MV-4-11 (cell line): ENCODE measurements around the gene TK1.
"Not testable (repeated sequence)": the region's sequence is repeated elsewhere in the genome, so short reads cannot be mapped to it uniquely, and the experiment has no call there.

ENCODE experiments used
- DNase-seq: peaks from one replicate; lab custom pipeline; 2025; lab: John Stamatoyannopoulos, UW

The TK1 gene

DNA sequence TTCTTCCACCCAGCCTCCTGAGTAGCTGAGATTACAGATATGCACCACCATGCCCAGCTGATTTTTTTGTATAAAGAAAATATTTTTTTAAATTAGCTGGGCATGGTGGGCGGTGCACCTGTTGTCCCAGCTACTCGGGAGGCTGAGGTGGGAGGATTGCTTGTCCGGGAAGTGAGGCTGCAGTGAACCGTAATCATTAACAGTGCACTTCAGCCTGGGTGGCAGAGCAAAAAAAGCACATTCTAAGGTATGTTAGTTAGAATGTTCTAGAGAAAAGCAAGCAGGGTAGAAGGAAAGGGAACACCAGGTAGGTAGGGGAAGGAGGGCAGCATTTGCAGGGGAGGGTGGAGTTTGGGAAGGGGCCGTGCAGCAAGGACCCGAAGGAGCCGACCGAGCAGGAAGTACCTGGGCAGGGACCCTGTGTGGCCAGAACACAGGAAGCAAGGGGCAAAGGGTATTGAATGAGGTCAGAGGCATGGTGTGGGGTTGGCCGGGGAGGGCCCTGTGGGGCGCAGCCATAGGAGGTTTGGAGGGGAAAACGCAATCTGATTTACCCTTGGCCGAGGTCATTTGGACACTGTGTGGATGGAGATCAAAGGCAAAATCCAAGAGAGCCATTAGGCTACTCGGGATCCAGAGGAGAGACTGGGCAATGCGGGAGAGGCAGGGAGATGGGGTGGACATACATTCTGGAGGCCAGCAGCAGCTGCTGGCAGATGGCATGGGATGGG lies 38.4 kb downstream of the TK1 start:
- no peak for DNase-seq

DNA sequence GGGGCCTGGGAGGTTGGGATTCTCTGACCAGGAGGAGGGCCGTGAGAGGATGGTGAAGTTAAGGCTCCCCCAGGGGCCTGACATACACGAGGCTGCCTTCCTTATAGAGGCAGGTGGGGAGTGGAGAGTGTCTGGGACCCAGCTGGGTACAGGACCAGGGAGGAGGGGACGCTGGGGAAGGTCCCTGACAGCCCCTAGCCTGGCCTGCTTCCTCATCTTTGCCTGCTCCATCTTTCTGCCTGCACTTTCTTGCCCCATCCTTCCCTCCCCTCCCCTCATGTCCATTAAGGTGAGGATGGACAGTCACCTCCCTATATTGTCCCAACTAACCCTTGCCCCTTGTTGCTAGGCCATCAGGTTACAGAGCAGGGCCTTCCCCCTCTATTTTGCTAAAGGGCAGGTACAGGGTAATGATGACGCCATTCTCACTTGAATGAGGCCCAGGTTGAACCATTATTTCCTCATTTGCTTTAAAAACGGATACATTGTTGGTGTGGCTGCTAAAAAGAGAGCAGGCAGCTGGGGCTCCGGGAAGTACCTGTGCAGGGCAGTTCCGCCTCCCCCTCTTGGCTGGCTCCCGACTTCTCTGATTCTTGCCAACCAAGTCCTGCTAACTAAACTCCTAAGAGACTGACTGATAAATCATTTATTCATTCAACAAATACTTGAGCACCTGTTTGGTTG lies 39.4 kb downstream of the TK1 start:
- no peak for DNase-seq

DNA sequence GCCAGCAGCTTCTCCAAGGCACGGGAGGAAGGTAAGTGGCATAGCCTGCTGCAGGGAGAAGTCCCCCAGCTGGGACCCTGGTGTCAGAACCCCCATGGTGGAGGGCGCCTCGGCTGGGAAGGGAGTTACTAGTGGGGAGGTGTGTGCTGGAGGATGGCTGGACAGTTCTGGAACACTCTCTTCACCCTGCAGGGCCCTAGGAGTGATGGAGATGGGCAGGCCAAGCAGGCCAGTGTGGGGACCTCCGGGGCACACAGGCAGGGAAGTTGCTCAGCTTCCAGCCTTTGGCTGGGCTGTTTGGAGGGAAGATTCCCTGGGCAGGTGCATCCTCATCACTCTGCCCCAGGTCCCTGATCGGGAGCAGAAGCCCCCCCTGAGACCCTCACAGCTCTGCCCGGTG lies 40.0 kb downstream of the TK1 start:
- DNase-seq: no peak

DNA sequence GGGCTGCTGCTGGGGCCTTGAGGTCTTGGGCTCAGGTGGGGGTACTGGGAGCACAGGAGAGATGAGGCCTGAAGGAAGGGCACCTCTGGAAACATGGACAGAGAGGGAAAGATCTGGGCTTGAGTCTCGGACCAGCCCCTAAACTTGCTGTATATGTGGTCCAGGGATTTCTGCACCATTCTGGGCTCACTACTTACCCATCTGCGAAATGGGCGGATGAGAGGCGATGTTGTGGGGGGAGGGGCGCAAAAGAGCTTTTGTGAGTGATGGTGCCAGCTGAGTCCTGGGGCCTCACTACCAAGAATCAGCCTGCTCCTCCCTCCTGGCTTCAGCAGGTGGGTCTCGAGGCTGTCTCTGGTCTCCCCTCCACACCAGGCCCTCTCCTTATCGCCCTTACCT lies 40.4 kb downstream of the TK1 start:
- no peak for DNase-seq

DNA sequence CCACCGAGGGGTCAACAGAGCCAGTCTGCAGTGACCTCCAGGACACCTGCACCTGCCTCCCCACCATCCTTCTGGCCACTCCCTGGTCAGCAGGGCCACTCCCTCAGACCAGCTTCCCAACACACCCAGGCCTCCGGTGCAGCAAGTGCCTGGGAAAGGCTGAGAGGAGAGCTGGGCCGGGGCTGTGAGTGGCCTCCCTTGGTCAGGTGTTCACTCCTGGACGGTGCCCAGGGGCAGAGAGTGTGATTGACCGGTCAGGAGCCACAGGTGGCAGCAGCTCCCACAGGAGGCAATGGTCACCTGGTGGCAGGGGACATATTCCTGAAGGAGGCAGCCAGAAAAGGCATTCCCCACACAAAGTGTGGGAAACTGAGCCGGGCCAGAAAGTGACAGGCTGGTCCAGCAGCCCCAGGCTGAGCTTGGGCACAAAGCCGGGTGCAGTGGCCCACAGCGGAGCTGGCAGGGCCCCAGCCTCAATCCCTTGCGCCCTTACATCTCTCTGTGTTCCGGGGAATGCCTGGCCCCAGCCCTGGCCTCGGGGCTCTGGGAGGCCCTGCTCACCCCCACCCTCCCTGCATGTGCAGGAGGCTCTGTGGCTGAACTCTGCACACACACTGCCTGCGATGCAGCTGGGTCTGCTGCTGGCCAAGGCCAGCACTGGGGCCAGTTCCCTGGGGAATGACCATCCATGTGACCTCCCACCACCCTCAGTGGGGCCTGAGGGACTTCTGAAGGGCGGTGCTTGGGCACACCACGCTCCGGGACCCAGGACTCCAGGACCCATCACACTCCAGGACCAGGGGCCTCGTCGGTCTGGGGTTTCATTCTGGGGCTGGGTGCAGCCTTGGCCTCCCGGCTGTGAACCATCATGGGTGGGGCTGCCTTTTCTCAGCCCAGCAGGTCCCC lies 41.9 kb downstream of the TK1 start:
- no peak for DNase-seq

DNA sequence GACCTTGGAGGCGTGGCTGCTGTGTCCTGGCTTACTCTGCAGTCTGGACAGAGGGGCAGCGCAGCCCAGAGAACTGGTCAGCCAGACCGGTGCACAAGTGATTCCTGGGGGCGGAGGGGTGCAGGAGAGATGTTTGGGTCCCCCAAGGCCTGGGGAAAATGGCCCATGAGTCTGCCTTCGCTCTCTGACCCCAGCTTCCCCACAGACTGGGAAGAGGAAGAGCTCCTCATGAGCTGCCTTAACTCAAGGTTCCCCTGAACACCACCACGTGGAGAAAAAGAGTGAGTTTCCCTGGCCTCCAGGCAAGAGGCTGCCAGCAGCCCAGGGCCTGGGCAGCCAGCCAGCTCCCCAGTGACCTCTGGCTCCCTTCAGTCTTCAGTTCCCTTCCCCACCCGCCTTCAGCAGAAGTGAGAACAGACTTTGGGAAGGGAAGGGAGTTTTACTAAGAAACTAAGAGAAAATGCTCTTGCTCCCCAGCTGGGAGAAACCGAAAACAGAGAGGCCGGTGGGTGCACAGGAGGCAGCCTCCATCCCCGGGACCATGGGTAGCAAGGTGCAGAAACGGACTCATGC lies 42.6 kb downstream of the TK1 start:
- peak; percentile 98 for DNase-seq

DNA sequence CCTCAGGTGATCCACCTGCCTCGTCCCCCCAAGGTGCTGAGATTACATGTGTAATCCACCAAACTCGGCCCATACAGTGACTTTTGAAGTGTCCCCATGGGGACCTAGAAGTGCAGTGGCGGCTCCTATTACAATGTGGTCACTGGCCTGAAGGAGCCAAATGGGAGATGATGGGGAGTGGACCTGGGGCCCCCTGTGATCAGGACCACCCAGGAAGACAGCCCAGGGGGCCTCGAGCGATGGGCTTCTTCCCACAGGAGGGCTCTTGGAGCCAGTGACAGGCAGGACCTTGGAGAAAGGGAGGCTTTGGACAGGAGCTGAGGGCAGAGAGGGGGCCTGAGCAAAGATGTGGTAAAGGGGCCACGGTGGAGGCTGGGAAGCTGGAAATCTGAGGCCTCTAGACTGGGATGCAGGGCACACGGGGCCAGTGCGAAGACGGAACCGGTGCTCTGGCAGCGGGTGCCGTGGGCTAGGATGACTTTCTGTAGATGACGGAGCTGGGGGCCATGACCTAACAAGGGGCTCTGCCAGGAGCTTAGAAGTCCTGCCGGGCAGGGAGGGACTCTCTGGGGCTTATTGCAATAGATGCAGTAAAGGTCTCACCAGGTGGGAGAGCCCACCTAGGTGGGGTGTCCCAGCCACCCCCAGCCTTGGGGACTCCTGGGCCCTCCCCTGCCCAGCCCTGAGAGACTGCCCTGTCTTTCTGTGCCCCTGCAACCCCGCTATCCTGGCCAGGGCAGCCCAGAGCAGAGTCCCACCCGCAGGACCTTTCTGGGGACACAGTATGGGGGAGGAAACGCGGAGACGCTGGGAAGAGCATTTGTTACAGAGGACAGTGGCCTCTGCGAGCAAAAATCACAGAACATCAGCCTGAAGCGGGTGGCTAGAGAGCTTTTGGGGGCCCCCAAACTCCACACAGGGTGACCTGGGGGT lies 43.4 kb downstream of the TK1 start:
- no peak for DNase-seq

DNA sequence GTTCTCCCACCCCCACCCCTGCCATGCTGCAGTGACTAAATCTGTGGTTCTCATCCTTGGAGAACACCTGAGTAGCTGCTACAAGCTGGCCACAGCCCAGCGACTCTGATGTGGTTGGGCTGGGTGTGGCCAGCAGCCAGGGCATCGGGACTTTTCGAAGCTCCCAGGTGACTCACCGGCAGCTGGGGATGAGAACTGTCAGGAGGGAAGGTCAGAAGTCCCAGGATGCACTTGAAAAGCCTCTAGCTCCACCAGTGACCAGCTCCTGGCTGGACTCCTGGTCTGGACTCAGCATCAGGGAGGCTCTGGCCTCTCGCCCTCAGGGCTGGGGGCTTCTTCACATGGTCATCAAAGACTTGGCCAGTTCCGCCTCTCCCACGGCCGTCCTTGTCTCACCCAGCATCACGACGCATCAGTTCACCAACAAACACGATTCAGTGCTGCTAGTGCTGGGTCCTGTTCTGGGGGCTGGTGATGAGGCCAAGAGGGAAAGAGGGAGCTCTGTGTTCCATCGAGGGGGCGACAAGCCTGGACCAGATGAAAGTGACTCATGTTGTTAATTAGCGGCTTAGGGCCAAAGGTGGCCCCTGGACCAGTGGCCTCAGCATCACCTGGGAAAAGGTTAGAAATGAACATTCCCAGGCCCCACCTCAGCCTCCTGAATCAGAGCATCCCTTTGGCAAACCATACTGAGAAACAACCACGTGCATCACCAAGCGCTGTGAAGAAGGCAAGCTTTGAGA lies 44.6 kb downstream of the TK1 start:
- no peak for DNase-seq

DNA sequence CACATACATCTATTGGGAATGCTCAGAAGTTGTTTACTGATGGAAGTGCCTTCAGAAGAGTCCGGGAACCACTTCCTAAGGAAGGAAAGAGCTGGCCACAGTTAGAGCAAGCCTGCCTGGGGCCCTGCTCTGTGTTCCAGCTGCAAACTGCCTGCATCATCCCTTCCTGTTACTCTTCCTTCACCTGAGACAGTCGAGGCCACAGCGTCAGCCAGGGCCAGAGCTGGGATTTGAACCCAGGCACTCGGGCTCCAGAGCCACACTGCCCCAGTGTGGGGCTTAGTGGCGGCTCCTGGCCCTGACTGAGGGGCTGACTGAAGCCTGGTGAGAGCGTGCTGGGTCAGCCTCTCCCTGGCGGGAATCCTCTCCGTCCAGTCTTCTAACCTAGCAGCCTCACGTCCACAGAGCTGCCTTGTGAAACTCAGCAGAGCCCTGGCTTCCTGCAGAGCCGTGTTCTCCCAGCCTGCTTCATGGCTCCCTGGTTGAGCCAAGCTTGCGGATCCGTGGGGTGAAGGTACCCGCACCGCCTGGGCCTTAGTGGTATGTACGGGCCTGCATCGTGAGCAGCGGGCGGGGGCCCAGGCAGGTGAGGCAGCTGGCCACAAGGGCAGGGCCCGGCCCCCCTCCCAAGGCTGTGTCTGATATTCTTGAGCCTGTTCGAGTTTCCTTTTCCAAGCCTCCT lies 45.3 kb downstream of the TK1 start:
- no peak for DNase-seq

DNA sequence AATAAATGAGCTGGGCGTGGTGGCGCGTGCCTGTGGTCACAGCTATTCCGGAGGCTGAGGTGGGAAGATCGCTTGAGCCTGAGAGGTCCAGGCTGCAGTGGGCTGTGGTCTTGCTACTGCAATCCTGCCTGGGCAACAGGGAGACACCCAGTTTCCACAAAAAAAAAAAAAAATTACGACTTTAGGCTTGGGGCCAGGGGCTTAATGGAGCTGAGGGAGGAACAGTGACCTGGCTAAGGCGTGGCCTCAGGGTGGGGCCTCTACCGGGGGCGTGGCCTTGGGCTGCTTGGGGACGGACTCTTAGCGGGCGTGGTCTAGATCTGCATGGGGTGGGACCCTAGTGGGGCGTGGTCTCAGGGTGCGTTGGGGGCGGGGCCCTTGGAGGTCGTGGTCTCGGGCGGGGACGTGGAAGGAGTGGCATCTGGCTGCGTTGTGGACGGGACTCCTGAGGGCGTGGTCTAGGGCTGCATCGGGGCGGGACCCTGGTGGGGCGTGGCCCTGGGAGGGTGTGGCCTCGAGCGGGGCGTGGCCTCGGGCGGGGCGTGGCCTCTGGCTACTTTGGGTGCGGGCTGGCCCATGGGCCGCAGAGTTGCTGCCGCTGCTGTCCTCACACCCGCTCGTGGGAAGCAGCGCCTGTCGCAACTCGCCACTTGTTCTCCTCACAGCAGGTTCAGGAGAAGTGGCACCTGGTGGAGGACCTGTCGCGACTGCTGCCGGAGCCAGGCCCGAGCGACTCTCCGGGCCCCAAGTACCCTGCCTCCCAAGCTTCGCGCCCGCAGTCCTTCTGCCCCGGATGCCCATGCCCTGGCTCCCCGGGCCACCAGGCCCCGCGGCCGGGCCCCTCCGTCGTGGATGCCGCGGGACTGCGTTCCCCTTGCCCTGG lies 46.4 kb downstream of the TK1 start:
- DNase-seq: peak; percentile 95

DNA sequence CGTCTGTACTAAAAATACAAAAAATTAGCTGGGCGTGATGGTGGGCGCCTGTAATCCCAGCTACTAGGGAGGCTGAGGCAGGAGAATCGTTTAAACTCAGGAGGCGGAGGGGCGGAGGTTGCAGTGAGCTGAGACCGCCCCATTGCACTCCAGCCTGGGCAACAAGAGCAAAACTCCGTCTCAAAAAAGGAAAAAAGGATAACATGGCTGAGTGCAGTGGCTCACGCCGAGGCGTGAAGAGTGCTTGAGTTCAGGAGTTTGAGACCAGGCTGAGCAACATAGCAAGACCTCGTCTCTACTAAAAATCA lies 47.0 kb downstream of the TK1 start:
- DNase-seq: not testable (repeated sequence)

DNA sequence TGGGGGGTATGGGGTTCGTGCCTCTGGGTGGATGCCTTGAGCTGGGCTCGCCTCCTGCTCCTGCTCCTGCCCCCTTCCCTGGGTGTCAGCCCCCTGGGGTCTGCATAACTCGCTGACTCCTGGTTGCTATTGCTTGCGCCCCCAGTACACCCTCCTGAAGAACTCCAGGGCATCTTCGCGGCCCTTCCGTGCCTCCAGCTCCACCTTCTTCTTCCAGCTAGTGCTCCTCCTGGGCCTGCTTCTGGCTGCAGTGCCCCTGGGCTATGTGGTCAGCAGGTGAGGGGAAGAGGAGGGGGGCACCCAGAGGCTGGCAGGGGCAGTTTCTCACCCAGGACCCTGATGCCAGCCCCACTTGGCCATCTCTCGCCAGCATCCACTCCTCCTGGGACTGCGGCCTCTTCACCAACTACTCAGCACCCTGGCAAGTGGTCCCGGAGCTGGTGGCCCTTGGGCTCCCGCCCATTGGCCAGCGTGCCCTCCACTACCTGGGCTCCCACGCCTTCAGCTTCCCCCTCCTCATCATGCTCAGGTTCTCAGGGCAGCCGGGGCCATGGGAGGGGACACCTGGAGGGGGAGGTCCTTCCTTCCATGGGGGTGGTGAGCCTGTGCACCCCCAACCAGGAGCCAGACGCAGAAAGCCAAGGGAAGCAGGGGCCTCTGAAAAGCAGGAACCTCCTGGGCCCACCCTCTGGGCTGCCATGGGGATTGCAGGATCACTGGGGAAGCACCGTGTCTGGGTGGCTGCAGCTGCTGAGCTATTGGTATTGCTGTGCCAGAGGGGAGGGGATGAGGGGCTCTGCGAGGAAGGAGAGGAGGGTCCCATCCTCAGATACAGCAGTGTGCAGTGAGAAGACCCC lies 48.4 kb downstream of the TK1 start:
- DNase-seq: no peak

DNA sequence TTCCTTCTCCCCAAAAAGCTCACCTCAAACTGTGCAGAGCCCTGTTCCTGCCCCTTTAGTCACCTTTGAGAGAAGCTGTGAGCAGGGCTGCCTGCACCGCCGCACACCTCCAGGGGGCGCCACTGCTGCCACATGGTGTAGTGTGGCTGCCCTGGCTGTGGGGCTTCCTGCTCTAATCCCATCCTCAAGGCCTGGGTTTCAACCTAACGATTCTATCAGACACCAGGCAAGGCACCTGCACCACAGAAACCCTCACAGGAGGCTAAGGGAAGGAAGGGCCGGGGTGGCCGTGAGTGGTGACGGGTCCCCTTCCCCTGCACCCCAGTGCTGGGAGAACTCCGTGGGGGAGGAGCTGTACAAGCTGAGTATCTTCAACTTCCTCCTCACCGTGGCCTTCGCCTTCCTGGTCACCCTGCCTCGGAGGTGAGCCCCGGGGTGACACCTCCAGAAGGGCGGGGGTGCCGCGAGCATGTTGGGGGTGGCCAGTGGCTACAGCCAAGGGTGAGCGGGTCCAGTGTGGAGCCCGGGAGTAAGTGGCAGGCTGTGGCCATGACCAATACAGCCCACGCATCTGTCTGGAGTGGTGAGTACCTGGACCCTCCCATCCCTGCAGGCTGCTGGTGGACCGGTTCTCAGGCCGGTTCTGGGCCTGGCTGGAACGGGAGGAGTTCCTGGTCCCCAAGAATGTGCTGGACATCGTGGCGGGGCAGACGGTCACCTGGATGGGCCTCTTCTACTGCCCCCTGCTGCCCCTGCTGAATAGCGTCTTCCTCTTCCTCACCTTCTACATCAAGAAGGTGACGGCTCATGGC lies 49.3 kb downstream of the TK1 start:
- peak; percentile 35 for DNase-seq

DNA sequence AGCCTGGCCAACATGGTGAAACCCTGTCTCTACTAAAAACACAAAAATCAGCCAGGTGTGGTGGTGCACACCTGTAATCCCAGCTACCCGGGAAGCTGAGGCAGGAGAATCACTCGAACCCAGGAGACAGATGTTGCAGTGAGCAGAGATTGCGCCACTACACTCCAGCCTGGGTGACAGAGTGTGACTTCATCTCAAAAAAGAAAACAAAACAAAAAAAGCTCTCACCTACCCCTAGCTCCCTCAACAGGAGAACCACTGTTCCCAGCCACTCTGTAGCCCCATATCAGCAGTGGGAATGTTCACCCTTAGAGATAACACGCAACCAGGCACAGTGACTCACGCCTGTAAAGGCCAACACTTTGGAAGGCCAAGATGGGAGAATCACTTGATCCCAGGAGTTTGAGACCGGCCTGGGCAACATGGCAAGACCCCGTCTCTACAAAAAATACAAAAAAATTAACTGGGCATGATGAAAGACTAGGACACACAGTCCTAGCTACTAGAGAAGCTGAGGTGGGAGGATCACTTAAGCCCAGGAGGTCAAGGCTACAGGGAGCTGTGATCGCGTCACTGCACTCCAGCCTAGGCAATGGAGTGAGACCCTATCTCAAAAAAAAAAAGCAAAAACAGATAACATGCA lies 50.9 kb downstream of the TK1 start:
- DNase-seq: no peak

DNA sequence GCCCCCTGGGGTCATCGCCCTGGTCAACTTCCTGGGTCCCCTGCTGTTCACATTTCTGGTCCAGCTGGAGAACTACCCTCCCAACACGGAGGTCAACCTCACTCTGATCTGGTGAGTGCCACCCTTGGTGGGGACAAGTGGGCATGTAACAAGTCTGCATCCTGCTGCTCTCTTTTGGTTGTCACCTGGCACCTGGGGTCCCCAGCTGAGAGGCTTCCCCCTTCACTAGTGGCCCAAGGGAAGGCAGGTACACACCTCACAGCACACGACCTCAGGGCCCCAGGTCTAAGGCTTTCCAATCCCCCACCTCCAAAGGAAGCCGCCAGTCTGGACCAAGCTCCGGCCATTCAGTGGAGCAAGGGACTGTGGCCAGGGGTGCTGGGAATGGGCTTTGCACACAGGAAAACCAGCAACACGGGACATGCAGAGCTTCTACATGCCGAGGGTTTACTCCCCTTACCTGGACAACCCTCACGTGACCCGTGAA lies 51.9 kb downstream of the TK1 start:
- DNase-seq: no peak
